HG03439 (cell line): ENCODE data around the gene CNRIP1.

Experiments used
- ATAC-seq: cut with Tn5 transposase; IDR thresholded peaks from one replicate; pipeline ENCODE4 v1.9.1; 2021; ENCODE audit warnings: mild to moderate bottlenecking, moderate library complexity; ENCODE audit not compliant: unreplicated experiment

The CNRIP1 gene

GRCh38 chr2:68293024-68293423, 26.7 kb downstream of the CNRIP1 start:
- no peak for ATAC-seq

- ATAC-seq, result peak; percentile 66
These were observed 27.5 kb downstream of the CNRIP1 start for GRCh38 chr2:68292108-68292710.

- no peak for ATAC-seq
These were observed 28.4 kb downstream of the CNRIP1 start for GRCh38 chr2:68291314-68291713.

- ATAC-seq, result no peak
These were observed 28.8 kb downstream of the CNRIP1 start for GRCh38 chr2:68290901-68291300.

GRCh38 chr2:68287580-68288441, 31.9 kb downstream of the CNRIP1 start:
- no peak for ATAC-seq

GRCh38 chr2:68284896-68285295, 34.9 kb downstream of the CNRIP1 start:
- ATAC-seq, result no peak

GRCh38 chr2:68283419-68283812, 36.3 kb downstream of the CNRIP1 start:
- no peak for ATAC-seq

GRCh38 chr2:68282811-68283418, 36.8 kb downstream of the CNRIP1 start:
- no peak for ATAC-seq

GRCh38 chr2:68280796-68281195, 39.0 kb downstream of the CNRIP1 start:
- no peak for ATAC-seq

- ATAC-seq, result no peak
These were observed 39.4 kb downstream of the CNRIP1 start for GRCh38 chr2:68280348-68280747.

- no peak for ATAC-seq
These were observed 40.1 kb downstream of the CNRIP1 start for GRCh38 chr2:68279691-68280090.

GRCh38 chr2:68278169-68278568, 41.6 kb downstream of the CNRIP1 start:
- no peak for ATAC-seq

GRCh38 chr2:68274022-68274421, 45.7 kb downstream of the CNRIP1 start:
- ATAC-seq, result no peak

- ATAC-seq, result no peak
These were observed 47.3 kb downstream of the CNRIP1 start for GRCh38 chr2:68272246-68272994.

GRCh38 chr2:68266655-68267054, 53.1 kb downstream of the CNRIP1 start:
- ATAC-seq, result no peak

- ATAC-seq, result no peak
These were observed 56.1 kb downstream of the CNRIP1 start for GRCh38 chr2:68263632-68264031.

GRCh38 chr2:68258851-68259250, 60.9 kb downstream of the CNRIP1 start:
- no peak for ATAC-seq

GRCh38 chr2:68256093-68256450, 63.7 kb downstream of the CNRIP1 start:
- ATAC-seq, result no peak

- ATAC-seq, result no peak
These were observed 66.3 kb downstream of the CNRIP1 start for GRCh38 chr2:68253219-68254068.

GRCh38 chr2:68252400-68253218, 67.1 kb downstream of the CNRIP1 start, which contains the start of gene PPP3R1:
Gene PPP3R1 (minus strand): TSS chr2:68252532. CDS start chr2:68252127, 405 bp downstream.
- peak; percentile 78 for ATAC-seq
